Right lobe of liver (tissue), 4 donors: ENCODE results near the gene ZNF341.

Experiments
- POLR2A ChIP-seq: fragments of 450-650 bp; IDR thresholded peaks from one replicate; pipeline ENCODE4 v1.6.1; 2017; ENCODE audit warnings: antibody characterized with exemption, mild to moderate bottlenecking
- TF ChIP-seq, protein P1 (sequence below), 4 donors: fragments of 200-600 bp in 3 of 4; fragments of 450-650 bp in 1 of 4; IDR thresholded peaks; one replicate each; pipeline versions ENCODE4 v1.5.1 to v1.8.0; 2016 to 2022; ENCODE audit warnings: antibody characterized with exemption in 4 of 4, mild to moderate bottlenecking in 2 of 4
- donor health status: DM: no; HTN: no; CAD: no.
- donor health status: DM: no; HTN: no; CAD: no.
- donor health status: DM: no; HTN: yes; CAD: no.

DNA sequence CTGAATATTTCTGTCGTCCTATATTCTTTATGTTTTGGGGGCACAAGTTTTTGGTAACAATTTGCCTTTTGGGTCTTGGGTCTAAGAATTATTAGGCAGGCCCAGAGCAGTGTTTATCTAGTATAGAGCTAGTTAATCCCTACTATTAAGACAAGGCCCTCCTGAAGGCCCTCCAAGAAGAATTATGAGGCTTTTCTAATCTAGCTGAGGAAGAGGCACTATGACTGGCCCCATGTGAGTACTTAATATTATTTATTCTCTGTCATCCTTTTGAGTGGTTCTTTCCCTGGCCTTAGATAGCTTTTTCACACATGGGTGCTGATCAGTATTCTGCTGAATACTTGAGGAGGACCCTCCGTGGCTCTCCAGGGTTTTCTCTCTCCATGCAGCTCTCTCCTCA, 104.5 kb downstream of the ZNF341 start:
- TF ChIP-seq, protein P1, sequence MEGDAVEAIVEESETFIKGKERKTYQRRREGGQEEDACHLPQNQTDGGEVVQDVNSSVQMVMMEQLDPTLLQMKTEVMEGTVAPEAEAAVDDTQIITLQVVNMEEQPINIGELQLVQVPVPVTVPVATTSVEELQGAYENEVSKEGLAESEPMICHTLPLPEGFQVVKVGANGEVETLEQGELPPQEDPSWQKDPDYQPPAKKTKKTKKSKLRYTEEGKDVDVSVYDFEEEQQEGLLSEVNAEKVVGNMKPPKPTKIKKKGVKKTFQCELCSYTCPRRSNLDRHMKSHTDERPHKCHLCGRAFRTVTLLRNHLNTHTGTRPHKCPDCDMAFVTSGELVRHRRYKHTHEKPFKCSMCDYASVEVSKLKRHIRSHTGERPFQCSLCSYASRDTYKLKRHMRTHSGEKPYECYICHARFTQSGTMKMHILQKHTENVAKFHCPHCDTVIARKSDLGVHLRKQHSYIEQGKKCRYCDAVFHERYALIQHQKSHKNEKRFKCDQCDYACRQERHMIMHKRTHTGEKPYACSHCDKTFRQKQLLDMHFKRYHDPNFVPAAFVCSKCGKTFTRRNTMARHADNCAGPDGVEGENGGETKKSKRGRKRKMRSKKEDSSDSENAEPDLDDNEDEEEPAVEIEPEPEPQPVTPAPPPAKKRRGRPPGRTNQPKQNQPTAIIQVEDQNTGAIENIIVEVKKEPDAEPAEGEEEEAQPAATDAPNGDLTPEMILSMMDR (IDR thresholded peaks at IDR 0.05) = no peak
- TF ChIP-seq POLR2A = no peak
